Measurements from ENCODE around the gene NLGN3.
"Not testable (repeated sequence)": the region's sequence is repeated elsewhere in the genome, so short reads cannot be mapped to it uniquely, and the experiment has no call there.

Gene NLGN3

DNA sequence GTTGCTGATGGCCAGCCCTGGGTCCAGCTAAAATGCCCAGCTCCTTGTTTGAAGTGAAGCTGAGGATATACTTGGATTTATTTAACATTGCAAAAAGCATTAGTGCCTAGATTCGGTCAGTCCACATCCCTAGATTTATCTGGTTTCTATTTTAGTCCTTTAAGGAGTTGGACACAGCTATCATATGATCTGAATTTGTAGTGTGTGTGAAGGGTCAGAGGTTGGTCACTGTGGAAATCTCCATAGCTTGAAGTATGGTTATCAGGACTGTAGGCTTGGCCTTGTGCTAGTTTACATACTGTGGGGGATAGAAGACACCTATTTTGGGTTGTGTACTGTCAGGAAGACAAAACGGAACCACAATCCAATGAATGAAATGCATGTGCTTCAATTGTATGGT is 28.8 kb downstream of the NLGN3 start:
- DNase-seq = no peak

GRCh38 chrX:71174795-71175194 is 30.2 kb downstream of the NLGN3 start:
- DNase-seq = no peak

DNA sequence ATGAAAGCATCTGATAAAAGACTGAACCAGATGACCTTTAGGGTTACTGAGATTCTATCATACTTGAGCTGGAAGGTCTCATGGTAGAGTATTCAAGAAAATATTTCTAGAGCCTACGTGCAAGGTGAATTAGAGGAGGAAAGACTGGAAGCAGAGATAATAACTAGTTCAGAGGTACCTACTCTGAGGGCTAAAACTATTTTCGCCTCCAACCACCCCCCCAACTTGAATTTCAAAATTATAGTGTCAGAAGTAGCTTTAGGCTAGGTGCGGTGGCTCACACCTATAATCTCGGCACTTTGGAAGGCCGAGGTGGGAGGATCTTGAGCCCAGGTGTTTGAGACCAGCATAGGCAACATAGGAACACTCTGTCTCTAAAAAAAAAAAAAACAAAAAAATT is 30.9 kb downstream of the NLGN3 start:
- no peak for DNase-seq

DNA sequence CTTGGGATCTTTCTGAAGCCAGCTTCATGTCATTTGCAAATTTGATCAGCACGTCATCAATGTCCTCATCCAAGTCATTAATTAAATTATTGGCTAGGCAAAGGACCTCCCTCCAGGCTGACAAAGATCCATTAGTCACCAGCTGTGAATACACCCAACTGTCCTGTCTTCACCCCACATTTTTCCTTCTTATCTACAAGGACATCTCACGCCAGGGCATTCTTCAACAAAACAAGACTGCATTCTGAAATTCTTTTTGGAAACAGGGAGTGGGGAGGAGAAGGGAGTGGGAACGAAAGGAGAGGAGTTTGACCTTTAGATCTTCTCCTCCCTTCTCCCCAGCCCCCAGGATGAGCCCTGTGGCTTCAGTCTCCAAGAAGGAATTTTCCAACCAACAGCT is 32.7 kb downstream of the NLGN3 start:
- no peak for DNase-seq

- DNase-seq = peak; percentile 9
Measured at GRCh38 chrX:71178908-71179307, 34.3 kb downstream of the NLGN3 start.

DNA sequence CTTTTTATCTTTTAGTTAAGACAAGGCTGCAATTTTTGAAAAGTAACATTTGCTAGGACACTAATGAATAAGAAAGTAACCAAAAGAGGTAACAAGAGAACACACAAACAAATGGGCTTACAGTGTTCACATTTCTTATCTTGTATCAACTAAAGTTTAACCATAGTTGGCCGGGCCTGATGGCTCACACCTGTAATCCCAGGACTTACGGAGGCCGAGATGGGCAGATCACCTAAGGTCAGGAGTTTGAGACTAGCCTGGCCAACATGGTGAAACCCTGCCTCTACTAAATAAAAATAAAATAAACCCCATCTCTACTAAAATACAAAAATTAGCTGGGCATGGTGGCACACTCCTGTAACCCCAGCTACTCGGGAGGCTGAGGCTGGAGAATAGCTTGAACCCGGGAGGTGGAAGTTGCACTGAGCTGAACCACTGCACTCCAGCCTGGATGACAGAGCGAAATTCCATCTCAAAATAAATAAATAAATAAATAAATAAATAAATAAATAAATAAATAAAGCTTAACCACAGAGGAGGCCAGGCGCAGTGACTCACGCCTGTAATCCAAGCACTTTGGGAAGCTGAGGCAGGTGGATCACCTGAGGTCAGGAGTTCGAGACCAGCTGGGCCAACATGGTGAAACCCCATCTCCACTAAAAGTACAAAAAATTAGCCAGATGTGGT is 36.1 kb downstream of the NLGN3 start:
- not testable (repeated sequence) for DNase-seq

DNA sequence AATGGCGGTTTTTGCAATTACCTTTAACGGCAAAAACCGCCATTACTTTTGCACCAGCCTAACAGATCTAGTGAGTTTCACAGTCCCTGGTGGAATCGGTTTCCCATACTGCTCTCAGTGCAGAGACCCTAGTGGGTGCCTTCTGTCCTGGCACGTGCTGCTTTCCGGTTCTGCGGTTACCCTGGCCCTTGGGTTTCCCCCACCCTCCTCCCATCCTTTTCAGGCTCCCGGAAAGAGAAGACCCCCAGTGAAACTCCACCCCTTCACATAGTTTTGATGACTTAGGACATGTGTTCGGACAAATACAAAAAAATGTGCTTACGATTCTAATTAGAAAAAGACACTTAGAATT is 36.9 kb downstream of the NLGN3 start:
- peak; percentile 46 for DNase-seq

DNA sequence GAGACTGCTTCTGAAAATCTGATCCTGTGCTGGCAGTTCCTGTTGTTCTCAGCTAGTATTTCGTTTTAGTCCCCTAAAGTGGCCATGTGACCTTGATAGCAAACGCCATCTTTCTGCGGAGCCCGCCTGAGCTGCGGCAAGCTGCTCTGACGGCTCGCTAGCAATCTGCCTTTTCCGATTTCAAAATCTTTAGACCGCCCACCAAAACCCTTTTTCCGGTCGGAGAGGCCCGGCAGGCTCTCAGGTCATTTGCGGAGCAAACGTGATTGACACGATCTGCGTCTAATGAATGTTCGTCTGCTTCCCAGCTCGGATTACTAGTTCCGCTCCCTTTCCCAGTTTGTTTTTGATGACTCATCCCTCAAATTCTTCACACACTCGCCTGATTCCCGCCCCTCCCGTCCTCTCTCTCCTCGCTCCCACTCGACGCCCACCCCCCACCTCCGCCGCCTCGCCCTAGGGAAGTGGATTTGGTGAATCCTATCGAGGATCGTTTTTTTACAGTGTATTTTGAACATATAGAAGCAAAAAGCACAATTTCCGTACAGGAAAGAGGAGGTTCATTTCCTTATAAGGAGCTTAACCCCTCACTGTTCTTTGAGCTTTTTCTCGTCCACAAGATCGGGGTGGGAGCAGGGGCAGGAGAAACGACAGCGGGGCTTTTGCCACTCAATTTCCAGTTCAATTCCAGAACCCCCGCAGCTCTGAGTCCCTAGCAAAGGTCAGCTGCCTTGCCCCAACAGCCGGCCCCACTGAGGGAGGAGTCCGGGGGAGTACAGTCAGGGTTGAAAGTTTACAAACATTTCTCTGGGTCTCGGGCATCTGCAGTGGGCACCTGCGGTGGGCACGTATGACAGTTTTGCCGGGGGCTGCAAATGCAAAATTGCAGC is 37.5 kb downstream of the NLGN3 start:
- peak; percentile 91 for DNase-seq

DNA sequence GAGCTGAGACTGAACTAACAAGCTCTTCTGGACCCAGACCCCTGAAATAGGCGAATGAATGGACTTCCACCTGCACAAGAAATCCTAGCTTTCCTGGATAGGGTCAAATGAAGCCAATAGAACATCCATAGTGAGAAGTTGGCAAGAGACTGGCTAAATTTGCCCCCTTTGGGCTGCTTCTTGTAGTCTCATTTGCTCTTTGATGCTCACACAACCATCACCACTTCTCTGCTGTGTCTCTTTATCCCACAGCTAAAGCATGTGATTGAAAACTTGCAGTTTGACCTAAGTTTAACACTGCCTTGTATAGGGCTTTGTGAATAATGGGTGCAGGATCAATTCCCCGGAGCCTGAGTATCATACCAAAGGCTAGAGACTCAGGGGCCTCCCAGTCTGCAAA is 38.2 kb downstream of the NLGN3 start:
- DNase-seq = no peak

DNA sequence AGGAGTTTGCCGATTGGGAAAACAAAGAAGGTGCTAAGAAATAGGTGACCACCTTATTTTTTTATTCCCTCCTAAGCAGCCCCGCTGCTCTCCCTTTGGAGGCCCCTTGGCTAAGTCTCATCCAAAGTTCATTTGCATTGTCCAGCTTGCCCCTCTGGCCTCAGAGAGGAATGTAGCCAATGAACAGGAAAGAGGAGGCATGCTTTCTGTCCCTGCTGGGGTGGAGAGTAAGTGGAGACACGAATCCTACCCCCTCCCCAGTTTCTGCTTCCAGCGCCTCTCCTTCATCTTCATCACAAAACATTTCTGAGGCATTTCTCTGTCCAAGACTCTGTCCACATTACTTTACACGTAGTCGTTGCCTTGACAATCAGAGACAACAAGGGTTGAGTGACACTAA is 38.7 kb downstream of the NLGN3 start:
- no peak for DNase-seq

GRCh38 chrX:71184092-71184491 is 39.5 kb downstream of the NLGN3 start:
- no peak for DNase-seq

GRCh38 chrX:71184803-71185495 is 40.3 kb downstream of the NLGN3 start:
- DNase-seq = peak; percentile 21

GRCh38 chrX:71191248-71191647 is 46.6 kb downstream of the NLGN3 start:
- DNase-seq = no peak

- DNase-seq = no peak
Measured at GRCh38 chrX:71195964-71196649, 51.5 kb downstream of the NLGN3 start.

GRCh38 chrX:71198066-71198465 is 53.4 kb downstream of the NLGN3 start:
- DNase-seq = no peak

DNA sequence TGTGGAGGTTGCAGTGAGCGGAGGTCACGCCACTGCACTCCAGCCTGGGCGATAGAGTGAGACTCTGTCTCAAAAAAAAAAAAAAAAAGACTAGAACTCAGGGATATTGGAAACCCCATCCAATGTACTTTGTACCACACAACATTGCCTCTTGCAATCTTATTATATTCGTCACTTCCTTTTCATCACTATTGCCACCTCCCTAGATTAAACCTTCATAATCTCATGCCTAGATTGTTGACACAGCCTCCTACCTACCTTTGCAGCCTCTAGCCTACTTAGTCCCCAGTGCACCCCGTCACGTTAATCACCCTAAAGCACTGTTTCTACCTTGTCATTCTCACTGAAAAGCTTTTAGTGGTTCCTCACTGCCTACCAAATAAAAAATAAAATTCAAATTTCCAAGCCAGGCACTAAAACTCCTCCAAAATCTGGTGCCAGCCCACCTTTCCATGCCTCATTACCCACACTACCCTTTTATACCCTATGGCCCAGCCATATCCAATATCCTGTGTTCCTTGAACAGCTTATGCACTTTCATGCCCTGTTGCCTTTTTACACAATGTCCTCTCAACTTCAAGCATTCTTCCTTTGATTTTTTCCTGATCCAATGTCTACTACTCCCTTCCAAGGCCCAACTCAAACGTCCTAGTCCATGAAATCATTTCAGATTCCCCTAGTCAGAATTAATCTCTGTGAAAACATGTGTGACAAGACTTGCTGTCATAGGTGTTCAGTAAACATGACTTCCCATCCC is 54.8 kb downstream of the NLGN3 start:
- DNase-seq = no peak

DNA sequence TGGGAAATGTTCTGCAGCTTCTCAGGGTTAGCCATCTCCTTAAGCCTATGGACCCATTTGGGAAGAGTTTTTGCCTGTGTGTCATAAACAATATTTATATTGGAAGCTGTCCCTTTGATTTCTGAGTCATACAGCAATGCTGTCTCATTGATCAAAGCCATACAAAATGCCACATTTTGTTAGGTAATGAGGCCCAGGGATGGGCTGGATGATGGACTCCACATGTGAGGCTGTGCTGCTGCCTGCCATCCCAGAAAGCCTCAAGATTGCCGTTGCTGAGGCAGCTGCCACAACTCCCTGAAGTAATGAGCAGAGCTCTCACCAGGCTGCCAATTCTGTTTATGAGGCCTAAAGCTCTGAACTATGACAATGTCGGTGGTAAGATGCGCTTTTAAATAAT is 66.2 kb downstream of the NLGN3 start:
- DNase-seq = no peak

DNA sequence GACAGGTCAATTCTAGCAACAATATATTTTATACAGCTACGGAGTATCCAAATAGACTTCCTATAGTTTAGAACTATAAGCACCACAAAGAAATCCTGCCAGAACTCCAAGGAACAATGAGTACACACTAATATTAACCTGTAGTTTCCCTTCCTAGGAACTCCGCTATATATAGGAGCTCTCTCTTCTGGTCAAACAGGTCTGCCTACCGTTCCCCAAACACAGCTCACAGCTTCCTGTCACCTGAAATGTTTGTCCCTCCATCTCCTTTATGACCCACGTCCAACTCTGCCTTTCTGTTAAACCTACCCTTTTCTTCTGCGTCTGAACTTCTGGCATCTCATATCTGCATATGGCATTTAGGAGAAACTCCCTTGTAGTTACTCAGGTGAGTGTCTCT is 67.9 kb downstream of the NLGN3 start:
- no peak for DNase-seq

DNA sequence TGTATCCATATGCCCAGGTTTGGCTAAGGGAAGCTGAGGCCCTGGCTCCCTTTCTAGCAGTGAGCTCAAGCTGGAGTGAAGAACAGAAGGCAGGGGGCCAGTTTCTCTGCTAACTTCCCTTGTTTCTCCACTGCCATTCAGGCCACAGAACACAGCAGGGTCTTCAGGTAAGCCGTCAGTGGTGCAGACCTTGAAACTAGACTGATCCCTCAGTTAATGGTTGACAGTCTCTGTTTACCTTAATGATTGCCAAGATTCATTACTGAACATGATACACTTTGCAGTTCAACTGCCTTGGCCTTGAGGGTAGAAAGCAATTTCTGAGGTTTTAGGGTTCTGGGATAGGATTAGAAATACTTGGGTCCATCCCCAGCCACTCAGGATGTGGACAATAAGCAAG is 69.5 kb downstream of the NLGN3 start:
- no peak for DNase-seq

DNA sequence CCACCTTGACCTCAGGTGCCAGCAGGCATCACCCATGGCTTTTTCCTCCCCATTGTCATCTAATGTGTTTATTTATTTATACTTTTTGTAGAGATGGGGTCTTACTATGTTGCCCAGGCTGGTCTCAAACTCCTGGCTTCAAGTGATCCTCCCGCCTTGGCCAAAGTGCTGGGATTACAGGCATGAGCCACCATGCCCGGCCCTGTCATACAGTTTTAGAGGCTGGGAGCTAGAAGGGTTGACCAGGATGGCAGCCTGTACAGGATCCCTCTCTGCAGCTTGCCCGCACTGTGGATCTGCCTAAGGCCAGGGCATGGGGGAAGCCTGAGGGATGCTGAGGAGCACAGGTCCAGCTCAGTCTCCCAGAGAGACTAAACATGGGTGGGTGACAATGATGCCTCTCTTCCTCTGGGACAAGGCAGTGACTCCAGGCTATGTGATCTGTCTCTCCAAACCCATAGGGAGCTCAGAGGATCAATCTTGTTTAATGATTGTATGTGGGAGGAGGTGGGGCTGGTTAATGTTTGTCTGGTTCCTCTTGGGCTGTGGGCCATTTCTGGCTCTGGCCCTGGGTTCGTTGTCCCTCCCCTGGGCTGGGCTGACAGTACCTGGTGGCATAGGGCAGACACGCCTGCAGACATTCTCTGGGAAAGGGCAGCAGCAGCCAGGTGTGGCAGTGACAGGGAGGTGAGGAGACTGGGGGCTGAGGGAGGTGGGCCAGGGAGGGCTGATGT is 70.1 kb downstream of the NLGN3 start:
- DNase-seq = no peak

DNA sequence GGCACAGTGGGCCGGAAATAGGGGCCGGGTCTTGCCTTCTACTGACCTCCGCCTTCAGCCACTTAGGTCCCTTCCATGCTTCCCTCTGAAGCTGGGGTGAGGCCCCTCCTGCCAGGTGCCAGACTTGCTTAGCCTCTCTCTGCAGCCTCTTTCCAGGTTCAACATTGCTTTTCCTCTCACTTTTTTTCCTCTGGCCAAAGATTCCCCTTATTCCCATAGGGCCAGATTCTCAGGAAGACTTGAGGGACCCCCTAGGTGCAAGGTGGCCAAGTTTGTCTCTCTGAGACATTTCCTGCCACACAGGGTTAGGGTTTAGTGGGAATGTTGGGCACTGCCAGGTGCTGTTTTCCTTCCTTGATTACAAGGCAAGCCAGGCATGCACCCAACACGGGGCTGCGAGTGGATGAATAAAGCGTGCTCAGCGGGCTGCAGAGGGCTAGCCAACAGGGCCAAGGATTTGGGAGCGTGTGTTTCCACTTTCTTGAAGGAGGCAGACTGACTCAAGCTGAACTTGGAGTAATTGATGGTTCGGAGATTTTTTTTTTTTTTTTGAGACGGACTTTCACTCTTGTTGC is 70.8 kb downstream of the NLGN3 start:
- DNase-seq = no peak

All from NCI-H1105 (cell line).